SU-DHL-6 (cell line): Measurements from ENCODE around the gene C8A.

Experiments
- H2AFZ ChIP-seq: fragments of 200-600 bp; sonication (generic); 2 replicates; pipeline ENCODE4 v1.6.1; 2014; ENCODE audit warnings: low read depth, mild to moderate bottlenecking, moderate library complexity, mixed read lengths, antibody characterized with exemption, low read length; ENCODE audit not compliant: severe bottlenecking
- H3F3A ChIP-seq: fragments of 200-600 bp; shearing (Covaris generic); 2 replicates; pipeline ENCODE4 v1.6.0; 2016; ENCODE audit warnings: antibody characterized with exemption, mild to moderate bottlenecking; ENCODE audit not compliant: insufficient read depth
- H3K27ac ChIP-seq: fragments of 200-600 bp; sonication (generic); 2 replicates; pipeline ENCODE4 v1.5.1; 2016; ENCODE audit warnings: low read depth, mild to moderate bottlenecking, low read length, moderate library complexity, mixed read lengths
- H3K27me3 ChIP-seq: fragments of 200-600 bp; sonication (generic), shearing (Covaris generic); 2 replicates; pipeline ENCODE4 v1.6.0; 2014; ENCODE audit warnings: mild to moderate bottlenecking, low read length
- H3K36me3 ChIP-seq: fragments of 200-600 bp; sonication (generic); 2 replicates; pipeline ENCODE4 v1.6.1; 2014; ENCODE audit warnings: mild to moderate bottlenecking, low read length, mixed read lengths
- H3K4me2 ChIP-seq: fragments of 300-600, 200-600 bp; shearing (Covaris generic), sonication (generic); 2 replicates; pipeline ENCODE4 v1.6.0; 2014; ENCODE audit warnings: low read length, low read depth, mild to moderate bottlenecking; ENCODE audit not compliant: poor library complexity, severe bottlenecking
- H3K4me3 ChIP-seq: fragments of 200-600 bp; sonication (generic); 2 replicates; pipeline ENCODE4 v1.5.1; 2014; ENCODE audit warnings: antibody characterized with exemption, low read length, mild to moderate bottlenecking, mixed read lengths; ENCODE audit not compliant: insufficient read depth, poor library complexity, severe bottlenecking
- H3K79me2 ChIP-seq: fragments of 200-600 bp; sonication (generic); 2 replicates; pipeline ENCODE4 v1.6.1; 2014; ENCODE audit warnings: mild to moderate bottlenecking, low read length, moderate library complexity; ENCODE audit not compliant: insufficient read depth
- H3K9ac ChIP-seq: fragments of 200-600 bp; sonication (generic); 2 replicates; pipeline ENCODE4 v1.7.0; 2014; ENCODE audit warnings: mild to moderate bottlenecking, low read length
- H3K9me2 ChIP-seq: fragments of 200-600 bp; sonication (generic); replicated peaks from 2 replicates; pipeline ENCODE4 v1.6.1; 2014; ENCODE audit warnings: low read length; ENCODE audit not compliant: insufficient read depth
- H3K9me3 ChIP-seq: fragments of 200-600 bp; sonication (generic); 2 replicates; pipeline ENCODE4 v1.6.1; 2014; ENCODE audit warnings: low read length, mixed read lengths; ENCODE audit not compliant: insufficient read depth
- H4K20me1 ChIP-seq: fragments of 200-600 bp; sonication (generic); 2 replicates; pipeline ENCODE4 v1.6.1; 2014; ENCODE audit warnings: low read depth, mild to moderate bottlenecking, antibody characterized with exemption, low read length, moderate library complexity, mixed read lengths
- CTCF ChIP-seq: fragments of 200-600 bp; sonication (generic); IDR thresholded peaks from one replicate; pipeline ENCODE4 v1.5.1; 2017; ENCODE audit warnings: antibody characterized with exemption, mild to moderate bottlenecking, low read length, moderate library complexity; ENCODE audit not compliant: insufficient read depth, poor library complexity, severe bottlenecking
- EZH2phosphoT487 ChIP-seq: fragments of 200-600 bp; sonication (generic), shearing (Covaris generic); conservative IDR thresholded peaks from 2 replicates; pipeline ENCODE4 v1.6.1; 2018; ENCODE audit warnings: mild to moderate bottlenecking, antibody characterized with exemption, low read length, moderate library complexity, mixed read lengths

Gene C8A

GRCh38 chr1:56854521-56855099 lies at the start of gene C8A:
Gene C8A (plus strand): TSS chr1:56854797. CDS start chr1:56854902, 105 bp downstream.
- no peak within 1 kb of the TSS for H3K27ac ChIP-seq
- no peak within 1 kb of the TSS for H3K9ac ChIP-seq
- H3K4me3 ChIP-seq: no peak within 1 kb of the TSS
- TF ChIP-seq CTCF (no peak), EZH2phosphoT487 (no peak)
- H3K9me3 ChIP-seq: no peaks in the 10 kb centered on the region
- no peaks in the 10 kb centered on the region for H4K20me1 ChIP-seq
- no peaks in the 10 kb centered on the region for H3K27me3 ChIP-seq
- H3F3A ChIP-seq: no peaks in the 10 kb centered on the region
- H2AFZ ChIP-seq: no peak within 1 kb of the TSS
- no peaks in the 10 kb centered on the region for H3K79me2 ChIP-seq
- H3K36me3 ChIP-seq: no peaks in the 10 kb centered on the region
- H3K9me2 ChIP-seq: peaks cover 5% of the 10 kb centered on the region
- no peak within 1 kb of the TSS for H3K4me2 ChIP-seq

- Histone ChIP-seq H3K4me2 (no peak overlapping the region), H3K36me3 (no peaks in the 10 kb centered on the region), H4K20me1 (no peaks in the 10 kb centered on the region), H3K79me2 (no peaks in the 10 kb centered on the region), H3K9me2 (no peaks in the 10 kb centered on the region), H3K9ac (no peak overlapping the region), H3K9me3 (no peaks in the 10 kb centered on the region), H3F3A (no peaks in the 10 kb centered on the region), H3K4me3 (no peak overlapping the region), H3K27ac (no peak overlapping the region), H2AFZ (no peak overlapping the region), H3K27me3 (no peaks in the 10 kb centered on the region)
- TF ChIP-seq EZH2phosphoT487 (no peak), CTCF (no peak)
Observed at GRCh38 chr1:56806804-56807203, 47.8 kb upstream of the C8A start.

- H3K4me3 ChIP-seq: no peak overlapping the region
- no peak overlapping the region for H3K4me2 ChIP-seq
- no peaks in the 10 kb centered on the region for H3K9me2 ChIP-seq
- no peaks in the 10 kb centered on the region for H3K27me3 ChIP-seq
- no peak for TF ChIP-seq CTCF
- no peak for TF ChIP-seq EZH2phosphoT487
- no peaks in the 10 kb centered on the region for H3K79me2 ChIP-seq
- no peak overlapping the region for H3K27ac ChIP-seq
- no peak overlapping the region for H2AFZ ChIP-seq
- no peaks in the 10 kb centered on the region for H4K20me1 ChIP-seq
- no peak overlapping the region for H3K9ac ChIP-seq
- no peaks in the 10 kb centered on the region for H3K9me3 ChIP-seq
- no peaks in the 10 kb centered on the region for H3K36me3 ChIP-seq
- H3F3A ChIP-seq: no peaks in the 10 kb centered on the region
Observed at GRCh38 chr1:56808410-56808809, 46.2 kb upstream of the C8A start.
